Measurements from ENCODE around the gene TPI1. TPM values are rescaled to one million over a fixed set of nuclear protein-coding genes. Genes with fewer than 3 reads are reported as not detected.
"Not testable (repeated sequence)": the region's sequence is repeated elsewhere in the genome, so short reads cannot be mapped to it uniquely, and the experiment has no call there.

TPI1 gene
- total and polyA plus RNA-seq, 2 experiments from 2014 or later, result 571 to 891 TPM

DNA sequence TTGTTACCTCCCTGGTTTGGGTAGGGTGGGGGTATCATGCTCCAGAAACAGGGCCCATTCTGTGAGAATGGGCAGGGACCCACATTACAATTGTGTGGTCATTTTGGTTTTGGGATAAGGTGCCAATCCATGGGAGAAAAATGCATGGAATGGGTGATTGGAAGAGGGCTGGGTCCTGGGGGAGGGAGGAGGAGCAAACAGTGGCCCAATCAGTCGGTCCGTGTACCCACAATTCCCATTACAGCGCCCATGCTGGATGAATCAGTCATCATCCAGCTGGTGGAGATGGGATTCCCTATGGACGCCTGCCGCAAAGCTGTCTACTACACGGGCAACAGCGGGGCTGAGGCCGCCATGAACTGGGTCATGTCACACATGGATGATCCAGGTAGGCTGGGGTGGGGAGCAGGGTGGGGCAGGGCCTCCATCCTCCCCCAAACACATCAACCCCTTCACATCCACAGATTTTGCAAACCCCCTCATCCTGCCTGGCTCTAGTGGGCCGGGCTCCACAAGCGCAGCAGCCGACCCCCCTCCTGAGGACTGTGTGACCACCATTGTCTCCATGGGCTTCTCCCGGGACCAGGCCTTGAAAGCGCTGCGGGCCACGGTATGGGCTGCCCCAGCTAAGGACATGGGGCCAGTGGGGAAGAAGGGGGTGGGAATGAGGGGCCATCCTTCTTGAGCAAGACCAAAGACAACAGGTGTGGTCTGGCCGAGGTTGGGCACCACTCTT lies 3.6 kb upstream of the TPI1 start:
- H3K9me3 ChIP-seq (ENCODE audit: low read depth), result no peaks in the 10 kb centered on the region
- H3K4me2 ChIP-seq, result no peak overlapping the region

DNA sequence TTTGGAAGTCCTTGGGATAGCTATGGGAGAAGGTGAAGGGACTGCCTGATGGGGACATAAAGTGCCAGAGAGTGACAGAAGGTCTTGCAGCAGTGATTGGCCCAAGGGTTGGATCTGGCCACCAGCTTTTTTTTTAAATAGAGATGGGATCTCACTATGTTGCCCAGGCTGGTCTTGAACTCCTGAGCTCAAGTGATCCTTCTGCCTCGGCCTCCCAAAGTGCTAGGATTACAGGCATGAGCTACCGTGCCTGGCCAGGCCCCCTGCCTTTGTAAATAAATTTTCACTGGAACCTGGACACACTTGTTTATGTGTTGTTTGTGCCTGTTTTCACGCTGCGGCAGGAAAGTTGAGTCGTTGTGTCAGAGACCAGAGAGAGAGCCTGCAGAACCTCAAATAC lies 2.0 kb upstream of the TPI1 start:
- peaks cover 22% of the 10 kb centered on the region for H3K79me2 ChIP-seq
- not testable (repeated sequence) for H3K27me3 ChIP-seq; H3K9me2 ChIP-seq (replicated peaks; ENCODE audit: insufficient read depth); H3K4me2 ChIP-seq; DNase-seq (ENCODE audit: low spot score); H3K27ac ChIP-seq; H2AFZ ChIP-seq; H3K9me3 ChIP-seq (ENCODE audit: low read depth); H3K4me3 ChIP-seq; H3K36me3 ChIP-seq (replicated peaks; ENCODE audit: insufficient read depth, low read depth)
- WGBS (ENCODE audit: low lambda C conversion rate, missing lambda C conversion rate), result 93% methylated on average over 5 of the region's 5 CpGs
- H4K20me1 ChIP-seq (ENCODE audit: insufficient read depth, poor library complexity, severe bottlenecking), result peaks cover 19% of the 10 kb centered on the region
- H3K4me1 ChIP-seq (ENCODE audit: insufficient read depth), result peaks cover 11% of the 10 kb centered on the region

More for the DNA sequence above, 3.6 kb upstream of the TPI1 start:
- Histone ChIP-seq H3K9me2 (replicated peaks; ENCODE audit: insufficient read depth) (no peaks in the 10 kb centered on the region), H2AFZ (no peak overlapping the region), H3K36me3 (replicated peaks; ENCODE audit: insufficient read depth, low read depth) (no peaks in the 10 kb centered on the region), H3K27ac (no peak overlapping the region), H4K20me1 (ENCODE audit: insufficient read depth, poor library complexity, severe bottlenecking) (peaks cover 8% of the 10 kb centered on the region), H3K4me1 (ENCODE audit: insufficient read depth) (peaks cover 5% of the 10 kb centered on the region), H3K27me3 (no peaks in the 10 kb centered on the region), H3K4me3 (no peak overlapping the region), H3K79me2 (peaks cover 13% of the 10 kb centered on the region)
- TF ChIP-seq, protein P1, sequence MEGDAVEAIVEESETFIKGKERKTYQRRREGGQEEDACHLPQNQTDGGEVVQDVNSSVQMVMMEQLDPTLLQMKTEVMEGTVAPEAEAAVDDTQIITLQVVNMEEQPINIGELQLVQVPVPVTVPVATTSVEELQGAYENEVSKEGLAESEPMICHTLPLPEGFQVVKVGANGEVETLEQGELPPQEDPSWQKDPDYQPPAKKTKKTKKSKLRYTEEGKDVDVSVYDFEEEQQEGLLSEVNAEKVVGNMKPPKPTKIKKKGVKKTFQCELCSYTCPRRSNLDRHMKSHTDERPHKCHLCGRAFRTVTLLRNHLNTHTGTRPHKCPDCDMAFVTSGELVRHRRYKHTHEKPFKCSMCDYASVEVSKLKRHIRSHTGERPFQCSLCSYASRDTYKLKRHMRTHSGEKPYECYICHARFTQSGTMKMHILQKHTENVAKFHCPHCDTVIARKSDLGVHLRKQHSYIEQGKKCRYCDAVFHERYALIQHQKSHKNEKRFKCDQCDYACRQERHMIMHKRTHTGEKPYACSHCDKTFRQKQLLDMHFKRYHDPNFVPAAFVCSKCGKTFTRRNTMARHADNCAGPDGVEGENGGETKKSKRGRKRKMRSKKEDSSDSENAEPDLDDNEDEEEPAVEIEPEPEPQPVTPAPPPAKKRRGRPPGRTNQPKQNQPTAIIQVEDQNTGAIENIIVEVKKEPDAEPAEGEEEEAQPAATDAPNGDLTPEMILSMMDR (IDR thresholded peaks at IDR 0.05; ENCODE audit: poor library complexity), result no peak
- no peak for TF ChIP-seq EZH2phosphoT487 (IDR thresholded peaks at IDR 0.05; ENCODE audit: low read depth, severe bottlenecking, unreplicated experiment)
- no peak for TF ChIP-seq EZH2 (IDR thresholded peaks at IDR 0.05; ENCODE audit: borderline replicate concordance)
- DNase-seq (ENCODE audit: low spot score), result no peak
- WGBS (ENCODE audit: low lambda C conversion rate, missing lambda C conversion rate), result 98% methylated on average over 16 of the region's 16 CpGs

DNA sequence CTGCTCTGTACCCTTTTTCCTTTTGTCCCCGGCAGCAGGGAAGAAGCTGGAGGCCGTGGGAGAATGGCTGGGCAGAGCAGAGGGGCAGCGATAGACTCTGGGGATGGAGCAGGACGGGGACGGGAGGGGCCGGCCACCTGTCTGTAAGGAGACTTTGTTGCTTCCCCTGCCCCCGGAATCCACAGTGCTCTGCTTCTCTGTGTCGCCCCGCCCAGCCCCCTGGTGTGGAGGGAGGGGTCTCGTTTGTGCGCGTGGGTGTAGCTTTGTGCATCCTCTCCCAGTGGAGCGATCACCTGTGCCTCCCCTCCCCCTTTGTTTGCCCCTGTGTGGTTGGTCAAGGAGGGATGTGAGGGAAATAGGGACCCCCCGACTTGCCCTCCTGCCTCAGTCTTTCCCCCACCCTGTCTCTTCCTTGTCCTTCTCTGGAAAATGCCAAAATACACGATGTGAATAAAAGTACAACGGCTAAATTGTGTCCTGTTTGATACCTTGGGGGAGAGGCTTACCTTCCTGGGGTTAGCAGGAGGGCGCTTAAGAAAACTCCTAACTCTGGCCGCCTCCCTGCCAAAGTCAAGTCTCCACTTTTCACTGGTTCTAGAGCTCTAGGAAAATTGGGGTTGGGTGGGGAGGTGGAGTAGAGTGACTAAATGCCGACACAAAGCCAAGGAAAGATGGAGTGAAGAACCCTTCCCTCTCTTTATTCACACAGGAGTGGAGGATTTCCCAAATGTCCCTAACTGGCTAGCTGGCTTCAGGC lies 990 bp upstream of the TPI1 start:
- Histone ChIP-seq H3K9me2 (replicated peaks; ENCODE audit: insufficient read depth) (no peaks in the 10 kb centered on the region), H3K36me3 (replicated peaks; ENCODE audit: insufficient read depth, low read depth) (no peaks in the 10 kb centered on the region), H3K9me3 (ENCODE audit: low read depth) (no peaks in the 10 kb centered on the region), H3K27ac (peak overlapping the region; percentile 72), H4K20me1 (ENCODE audit: insufficient read depth, poor library complexity, severe bottlenecking) (peaks cover 20% of the 10 kb centered on the region), H3K4me3 (no peak overlapping the region), H3K79me2 (peaks cover 29% of the 10 kb centered on the region), H2AFZ (no peak overlapping the region), H3K27me3 (no peaks in the 10 kb centered on the region), H3K4me1 (ENCODE audit: insufficient read depth) (peaks cover 15% of the 10 kb centered on the region), H3K4me2 (peak overlapping the region; percentile 84)
- DNase-seq (ENCODE audit: low spot score), result no peak
- TF ChIP-seq, protein P1 (IDR thresholded peaks at IDR 0.05; ENCODE audit: poor library complexity), result no peak
- no peak for TF ChIP-seq EZH2phosphoT487 (IDR thresholded peaks at IDR 0.05; ENCODE audit: low read depth, severe bottlenecking, unreplicated experiment)
- TF ChIP-seq EZH2 (IDR thresholded peaks at IDR 0.05; ENCODE audit: borderline replicate concordance), result no peak
- 82% methylated on average over 14 of the region's 19 CpGs for WGBS (ENCODE audit: low lambda C conversion rate, missing lambda C conversion rate)

DNA sequence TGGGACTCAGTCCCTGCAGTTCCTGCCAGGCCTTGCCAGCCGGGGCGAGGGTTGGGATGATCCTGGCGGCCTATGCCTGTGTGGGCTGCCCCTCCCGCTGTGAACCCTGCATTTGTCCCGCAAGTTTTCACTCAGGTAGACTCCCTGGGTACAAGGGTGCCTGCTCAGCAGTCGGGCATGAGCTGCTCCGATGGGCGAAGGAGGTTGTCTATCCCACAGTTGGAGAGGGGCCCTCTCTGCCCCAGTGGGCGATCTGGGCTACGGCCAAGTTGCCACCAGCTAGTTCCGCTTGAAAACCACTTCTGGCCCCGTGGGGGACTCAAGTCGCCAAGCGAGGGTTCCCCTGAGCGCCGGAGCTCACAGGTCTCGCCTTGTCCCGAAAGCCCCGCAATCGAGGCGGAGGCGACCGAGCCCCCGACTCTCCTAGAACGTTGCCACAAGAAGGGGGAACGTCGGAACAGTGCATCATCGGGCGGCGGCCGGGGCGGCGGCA lies 365 bp upstream of the TPI1 start:
- Histone ChIP-seq H3K9me3 (ENCODE audit: low read depth) (no peaks in the 10 kb centered on the region), H3K4me2 (peak overlapping the region; percentile 84), H3K4me3 (no peak overlapping the region), H2AFZ (peak overlapping the region; percentile 37), H3K4me1 (ENCODE audit: insufficient read depth) (peaks cover 21% of the 10 kb centered on the region), H3K9me2 (replicated peaks; ENCODE audit: insufficient read depth) (no peaks in the 10 kb centered on the region), H3K36me3 (replicated peaks; ENCODE audit: insufficient read depth, low read depth) (no peaks in the 10 kb centered on the region), H3K27me3 (no peaks in the 10 kb centered on the region), H3K27ac (peak overlapping the region; percentile 72), H4K20me1 (ENCODE audit: insufficient read depth, poor library complexity, severe bottlenecking) (peaks cover 21% of the 10 kb centered on the region), H3K79me2 (peaks cover 31% of the 10 kb centered on the region)
- DNase-seq (ENCODE audit: low spot score), result no peak
- WGBS (ENCODE audit: low lambda C conversion rate, missing lambda C conversion rate), result 13% methylated on average over 29 of the region's 33 CpGs
- TF ChIP-seq, protein P1 (IDR thresholded peaks at IDR 0.05; ENCODE audit: poor library complexity), result no peak
- no peak for TF ChIP-seq EZH2 (IDR thresholded peaks at IDR 0.05; ENCODE audit: borderline replicate concordance)
- TF ChIP-seq EZH2phosphoT487 (IDR thresholded peaks at IDR 0.05; ENCODE audit: low read depth, severe bottlenecking, unreplicated experiment), result no peak

Measured in hepatocyte (in vitro differentiated cells).